Endothelial cell (in vitro differentiated cells): ENCODE data around the gene PNMA8C. TPM values are rescaled to one million over a fixed set of nuclear protein-coding genes. Genes with fewer than 3 reads are reported as not detected.

Experiments used
- DNase-seq: peaks from one replicate; pipeline ENCODE4 v3.0.0; 2021; ENCODE audit warnings: low spot score
- H3K27ac Mint-ChIP-seq: one replicate; pipeline ENCODE4 v1.8.0; 2021; ENCODE audit warnings: mixed read lengths, inconsistent platforms; ENCODE audit not compliant: unreplicated experiment
- H3K27me3 Mint-ChIP-seq: one replicate; pipeline ENCODE4 v1.8.0; 2021; ENCODE audit warnings: mild to moderate bottlenecking, moderate library complexity, mixed read lengths, inconsistent platforms; ENCODE audit not compliant: unreplicated experiment
- H3K36me3 Mint-ChIP-seq: one replicate; pipeline ENCODE4 v1.8.0; 2021; ENCODE audit warnings: mild to moderate bottlenecking, low read depth, mixed read lengths, inconsistent platforms; ENCODE audit not compliant: unreplicated experiment
- H3K4me1 Mint-ChIP-seq: one replicate; pipeline ENCODE4 v1.8.0; 2021; ENCODE audit warnings: mild to moderate bottlenecking, mixed read lengths, inconsistent platforms; ENCODE audit not compliant: unreplicated experiment
- H3K4me3 Mint-ChIP-seq: one replicate; pipeline ENCODE4 v1.8.0; 2021; ENCODE audit warnings: mild to moderate bottlenecking, mixed read lengths, inconsistent platforms; ENCODE audit not compliant: unreplicated experiment
- H3K9me3 Mint-ChIP-seq: one replicate; pipeline ENCODE4 v1.8.0; 2021; ENCODE audit warnings: mixed read lengths, inconsistent platforms; ENCODE audit not compliant: unreplicated experiment
- CTCF ChIP-seq: fragments of 200-600 bp; sonication (generic); IDR thresholded peaks from one replicate; pipeline ENCODE4 v1.5.0; 2021; ENCODE audit warnings: antibody characterized with exemption; ENCODE audit not compliant: unreplicated experiment
- total RNA-seq: library from RNA; stranded (reverse); fragmentation: NEBNext Ultra II Directional; extraction: Animal tissue kit (Norgen Biotek cat#: 25700); gene quantifications from one replicate; pipeline ENCODE4 v1.2.1, GENCODE V29; 2021; ENCODE audit not compliant: unreplicated experiment

PNMA8C gene
- total RNA-seq, 1 donor from 2014 or later: 0.41 TPM

GRCh38 chr19:46431824-46432223, 3.1 kb upstream of the PNMA8C start:
- Mint-ChIP-seq H3K4me3 (no peak overlapping the region), H3K27ac (no peak overlapping the region), H3K9me3 (no peaks in the 10 kb centered on the region), H3K27me3 (peaks cover 12% of the 10 kb centered on the region), H3K4me1 (peaks cover 12% of the 10 kb centered on the region), H3K36me3 (no peaks in the 10 kb centered on the region)
- DNase-seq: no peak
- peak; percentile 31 for TF ChIP-seq CTCF

GRCh38 chr19:46429999-46430398, 1.3 kb upstream of the PNMA8C start:
- Mint-ChIP-seq H3K4me3 (no peak overlapping the region), H3K27me3 (peaks cover 15% of the 10 kb centered on the region), H3K27ac (peak overlapping the region; percentile 44), H3K9me3 (no peaks in the 10 kb centered on the region), H3K36me3 (no peaks in the 10 kb centered on the region), H3K4me1 (peaks cover 15% of the 10 kb centered on the region)
- no peak for TF ChIP-seq CTCF
- no peak for DNase-seq

GRCh38 chr19:46427518-46428045, 1.2 kb downstream of the PNMA8C start:
- Mint-ChIP-seq H3K9me3 (no peaks in the 10 kb centered on the region), H3K4me3 (peak overlapping the region; percentile 94), H3K4me1 (peaks cover 15% of the 10 kb centered on the region), H3K36me3 (no peaks in the 10 kb centered on the region), H3K27me3 (peaks cover 15% of the 10 kb centered on the region), H3K27ac (peak overlapping the region; percentile 13)
- DNase-seq: no peak
- TF ChIP-seq CTCF: no peak

GRCh38 chr19:46426506-46427162, 2.1 kb downstream of the PNMA8C start:
- H3K4me1 Mint-ChIP-seq: peaks cover 15% of the 10 kb centered on the region
- H3K27ac Mint-ChIP-seq: peak overlapping the region; percentile 49
- H3K4me3 Mint-ChIP-seq: peak overlapping the region; percentile 94
- DNase-seq: peak; percentile 90
- no peaks in the 10 kb centered on the region for H3K9me3 Mint-ChIP-seq
- H3K36me3 Mint-ChIP-seq: no peaks in the 10 kb centered on the region
- TF ChIP-seq CTCF: no peak
- H3K27me3 Mint-ChIP-seq: peaks cover 15% of the 10 kb centered on the region

- DNase-seq: no peak
- Mint-ChIP-seq H3K36me3 (no peaks in the 10 kb centered on the region), H3K4me3 (peak overlapping the region; percentile 94), H3K27me3 (peaks cover 15% of the 10 kb centered on the region), H3K4me1 (peaks cover 15% of the 10 kb centered on the region), H3K9me3 (no peaks in the 10 kb centered on the region), H3K27ac (peak overlapping the region; percentile 49)
- TF ChIP-seq CTCF: no peak
These were observed 2.7 kb downstream of the PNMA8C start for GRCh38 chr19:46426035-46426505.
